GM23248 (cell line): Measurements from ENCODE around the gene NFATC3.

Source experiments
- EZH2 ChIP-seq: fragments of 200-600 bp; sonication (generic); IDR thresholded peaks from 2 replicates; pipeline ENCODE4 v1.6.1; 2018; ENCODE audit warnings: antibody characterized with exemption, mild to moderate bottlenecking; ENCODE audit not compliant: insufficient read depth, poor library complexity, severe bottlenecking
- EZH2phosphoT487 ChIP-seq: fragments of 200-600 bp; sonication (generic); IDR thresholded peaks from 2 replicates; pipeline ENCODE4 v1.6.1; 2018; ENCODE audit warnings: antibody characterized with exemption, moderate library complexity, mild to moderate bottlenecking, low read depth; ENCODE audit not compliant: insufficient read depth

- TF ChIP-seq EZH2, result no peak
- no peak for TF ChIP-seq EZH2phosphoT487
Measured at GRCh38 chr16:68113765-68114240, 28.6 kb downstream of the NFATC3 start.
